ENCODE data around the gene CYP2E1. TPM values are rescaled to one million over a fixed set of nuclear protein-coding genes. Genes with fewer than 3 reads are reported as not detected.
A peak's percentile ranks its signal among the peaks of the same experiment; 100 is the strongest.

Gene CYP2E1
- total and polyA plus RNA-seq, 2 of the 13 experiments (the other 11 are each of a cell fraction or from before 2014, with no cell fraction given): 0.27 to 0.63 TPM

- TF ChIP-seq ZNF646 (CRISPR knock-in tag; IDR thresholded peaks at IDR 0.05) (0 out of 2 replicates have a peak, but pooled peaks have one; percentile 25), REPIN1 (CRISPR knock-in tag; IDR thresholded peaks at IDR 0.05; ENCODE audit: borderline replicate concordance, low read depth) (peak; percentile 88), SP140L (CRISPR knock-in tag; IDR thresholded peaks at IDR 0.05; ENCODE audit: borderline replicate concordance) (no peak), ZNF777 (CRISPR knock-in tag; IDR thresholded peaks at IDR 0.05) (0 out of 2 replicates have a peak, but pooled peaks have one; percentile 31), CCDC6 (CRISPR knock-in tag; IDR thresholded peaks at IDR 0.05) (0 out of 2 replicates have a peak, but pooled peaks have one; percentile 65), ZNF747 (CRISPR knock-in tag; IDR thresholded peaks at IDR 0.05; ENCODE audit: borderline replicate concordance) (0 out of 2 replicates have a peak, but pooled peaks have one; percentile 45), ZNF766 (CRISPR knock-in tag; IDR thresholded peaks at IDR 0.05; ENCODE audit: borderline replicate concordance) (no peak), YY1 (IDR thresholded peaks at IDR 0.05; ENCODE audit: insufficient read depth, insufficient replicate concordance, low read depth, low read length) (peak; percentile 77), NKX3-1 (CRISPR knock-in tag; IDR thresholded peaks at IDR 0.05) (peak; percentile 45; the same call in 1 of the 2 replicates), NFRKB (IDR thresholded peaks at IDR 0.05) (no peak), ZNF891 (CRISPR knock-in tag; IDR thresholded peaks at IDR 0.05) (0 out of 2 replicates have a peak, but pooled peaks have one; percentile 50), CBX5 (CRISPR knock-in tag; IDR thresholded peaks at IDR 0.05; ENCODE audit: borderline replicate concordance) (peak; percentile 90; the same call in 1 of the 2 replicates), RXRB (CRISPR knock-in tag; IDR thresholded peaks at IDR 0.05; ENCODE audit: borderline replicate concordance) (0 out of 2 replicates have a peak, but pooled peaks have one; percentile 27), STAG1 (CRISPR knock-in tag; IDR thresholded peaks at IDR 0.05) (peak; percentile 61), ZNF687 (CRISPR knock-in tag; IDR thresholded peaks at IDR 0.05) (peak; percentile 93), MAZ (IDR thresholded peaks at IDR 0.05; ENCODE audit: borderline replicate concordance, low read depth, low read length) (no peak), MAZ (CRISPR knock-in tag; IDR thresholded peaks at IDR 0.05; ENCODE audit: low read depth) (peak; percentile 82), TARDBP (CRISPR knock-in tag; IDR thresholded peaks at IDR 0.05) (peak; percentile 69), RAD21 (CRISPR knock-in tag; IDR thresholded peaks at IDR 0.05) (peak; percentile 82), CBX1 (IDR thresholded peaks at IDR 0.05; ENCODE audit: low read depth) (peak; percentile 98), TCF7 (IDR thresholded peaks at IDR 0.05; ENCODE audit: low read depth) (no peak)
These were observed 6.9 kb upstream of the CYP2E1 start (continued) for GRCh38 chr10:133520193-133520738.
